ENCODE results near the gene DVL3.

DVL3 gene

GRCh38 chr3:184211297-184211696 is 56.1 kb downstream of the DVL3 start:
- WGBS, 2 experiments (ENCODE audit: insufficient coverage in 2 of 2), result 100% methylated on average over 2 of the region's 5 CpGs
- no peaks in the 10 kb centered on the region for H3K36me3 ChIP-seq (ENCODE audit: control insufficient read depth, insufficient read depth, low read length)
- H3K4me1 ChIP-seq (ENCODE audit: control insufficient read depth, insufficient read depth, low read length, poor library complexity, severe bottlenecking), result no peaks in the 10 kb centered on the region
- H3K4me3 ChIP-seq (ENCODE audit: extremely low read depth, insufficient read depth, low read length, poor library complexity, severe bottlenecking), result no peak overlapping the region
- H3K9me3 ChIP-seq (ENCODE audit: control insufficient read depth, low read length), result no peaks in the 10 kb centered on the region
- H3K27ac ChIP-seq (ENCODE audit: low read depth, low read length, severe bottlenecking), result no peak overlapping the region

- 95 to 100% methylated on average over 1 to 3 of the region's 5 CpGs for WGBS, 2 experiments (ENCODE audit: insufficient coverage in 2 of 2)
These were observed 56.5 kb downstream of the DVL3 start for GRCh38 chr3:184211718-184212117.

GRCh38 chr3:184218814-184219213 is 63.6 kb downstream of the DVL3 start:
- 100% methylated on average over 1 of the region's 4 CpGs; no CpG with 5 or more reads in 1 of the 2 experiments for WGBS, 2 experiments (ENCODE audit: insufficient coverage in 2 of 2)
- H3K4me1 ChIP-seq (ENCODE audit: control insufficient read depth, insufficient read depth, low read length, poor library complexity, severe bottlenecking), result no peaks in the 10 kb centered on the region

More at GRCh38 chr3:184211718-184212117, 56.5 kb downstream of the DVL3 start:
- H3K4me1 ChIP-seq (ENCODE audit: control insufficient read depth, insufficient read depth, low read length, poor library complexity, severe bottlenecking), result no peaks in the 10 kb centered on the region
- no peak overlapping the region for H3K27ac ChIP-seq (ENCODE audit: low read depth, low read length, severe bottlenecking)
- no peaks in the 10 kb centered on the region for H3K36me3 ChIP-seq (ENCODE audit: control insufficient read depth, insufficient read depth, low read length)
- no peak overlapping the region for H3K4me3 ChIP-seq (ENCODE audit: extremely low read depth, insufficient read depth, low read length, poor library complexity, severe bottlenecking)
- no peaks in the 10 kb centered on the region for H3K9me3 ChIP-seq (ENCODE audit: control insufficient read depth, low read length)

GRCh38 chr3:184222521-184222920 is 67.3 kb downstream of the DVL3 start:
- Histone ChIP-seq H3K4me1 (ENCODE audit: control insufficient read depth, insufficient read depth, low read length, poor library complexity, severe bottlenecking) (no peaks in the 10 kb centered on the region), H3K9me3 (ENCODE audit: control insufficient read depth, low read length) (no peaks in the 10 kb centered on the region), H3K36me3 (ENCODE audit: control insufficient read depth, insufficient read depth, low read length) (no peaks in the 10 kb centered on the region), H3K4me3 (ENCODE audit: extremely low read depth, insufficient read depth, low read length, poor library complexity, severe bottlenecking) (no peak overlapping the region), H3K27ac (ENCODE audit: low read depth, low read length, severe bottlenecking) (no peak overlapping the region)
- WGBS, 2 experiments (ENCODE audit: insufficient coverage in 2 of 2), result 60 to 100% methylated on average over 1 to 2 of the region's 3 CpGs

More at GRCh38 chr3:184218814-184219213, 63.6 kb downstream of the DVL3 start:
- Histone ChIP-seq H3K4me3 (ENCODE audit: extremely low read depth, insufficient read depth, low read length, poor library complexity, severe bottlenecking) (no peak overlapping the region), H3K9me3 (ENCODE audit: control insufficient read depth, low read length) (no peaks in the 10 kb centered on the region), H3K36me3 (ENCODE audit: control insufficient read depth, insufficient read depth, low read length) (no peaks in the 10 kb centered on the region), H3K27ac (ENCODE audit: low read depth, low read length, severe bottlenecking) (no peak overlapping the region)

Measured in mesodermal cell (in vitro differentiated cells).